GM19463 (cell line): ENCODE measurements around the gene PDZD2.

Source experiments
- ATAC-seq: cut with Tn5 transposase; IDR thresholded peaks from one replicate; pipeline ENCODE4 v1.9.1; 2021; ENCODE audit warnings: mild to moderate bottlenecking, moderate library complexity; ENCODE audit not compliant: unreplicated experiment

Gene PDZD2

DNA sequence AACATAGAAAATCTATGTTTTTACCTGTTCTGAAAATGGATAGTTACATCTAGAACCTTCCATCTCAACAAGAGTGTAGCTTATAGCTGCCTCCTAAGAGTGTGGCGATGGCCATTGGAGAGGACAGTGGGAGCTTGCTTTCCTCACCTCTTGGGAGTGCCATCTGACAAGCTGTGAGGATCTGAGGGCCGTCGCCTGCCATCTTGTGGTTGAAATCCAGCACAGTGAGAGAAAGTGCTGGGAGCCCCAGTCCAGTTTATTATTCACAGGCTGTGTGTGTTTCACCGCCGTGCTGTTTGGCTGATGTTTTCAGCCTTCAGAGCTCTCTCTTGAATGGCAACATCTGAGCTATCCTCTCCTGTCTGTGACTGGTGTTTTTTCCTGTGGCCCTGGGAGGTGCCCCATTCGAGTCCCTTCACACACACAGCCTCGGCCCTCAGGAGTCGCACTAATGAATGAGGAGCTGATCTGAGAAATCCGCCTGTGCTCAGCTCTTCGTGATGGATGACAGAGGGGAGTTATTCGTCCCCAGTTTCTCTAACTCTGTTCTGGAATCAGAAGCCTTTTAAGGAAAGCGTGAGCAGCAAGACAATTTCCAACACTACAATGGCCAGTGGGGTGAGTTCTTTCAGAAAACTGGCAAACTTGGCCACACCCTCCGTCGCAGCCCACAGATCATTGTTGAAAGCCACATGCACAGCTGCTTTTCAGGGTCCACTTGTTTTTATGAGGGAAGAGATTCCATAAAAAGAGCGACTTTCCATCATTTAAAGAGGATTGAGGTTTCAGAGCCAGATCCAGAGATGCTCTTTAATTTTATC is 170.3 kb downstream of the PDZD2 start:
- ATAC-seq: peak; percentile 63

DNA sequence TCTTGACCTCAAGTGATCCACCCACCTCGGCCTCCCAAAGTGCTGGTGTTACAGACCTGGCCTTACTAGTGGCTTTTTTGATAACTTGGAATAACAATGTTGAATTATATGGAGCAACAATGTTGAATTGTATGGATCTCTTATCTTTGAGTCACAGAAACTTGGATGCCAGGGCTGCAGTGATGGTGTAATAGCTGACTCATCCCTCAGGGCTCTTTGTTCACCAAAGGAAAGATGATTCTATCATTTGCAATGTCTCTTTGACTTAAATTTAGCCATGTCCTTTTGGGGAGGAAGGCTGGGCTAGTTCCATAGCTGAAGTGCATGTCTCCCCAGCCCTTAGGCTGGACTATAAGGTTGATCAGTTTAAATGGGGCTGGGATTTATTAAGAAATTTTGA is 172.3 kb downstream of the PDZD2 start:
- no peak for ATAC-seq

GRCh38 chr5:31815376-31815775 is 176.4 kb downstream of the PDZD2 start:
- no peak for ATAC-seq

DNA sequence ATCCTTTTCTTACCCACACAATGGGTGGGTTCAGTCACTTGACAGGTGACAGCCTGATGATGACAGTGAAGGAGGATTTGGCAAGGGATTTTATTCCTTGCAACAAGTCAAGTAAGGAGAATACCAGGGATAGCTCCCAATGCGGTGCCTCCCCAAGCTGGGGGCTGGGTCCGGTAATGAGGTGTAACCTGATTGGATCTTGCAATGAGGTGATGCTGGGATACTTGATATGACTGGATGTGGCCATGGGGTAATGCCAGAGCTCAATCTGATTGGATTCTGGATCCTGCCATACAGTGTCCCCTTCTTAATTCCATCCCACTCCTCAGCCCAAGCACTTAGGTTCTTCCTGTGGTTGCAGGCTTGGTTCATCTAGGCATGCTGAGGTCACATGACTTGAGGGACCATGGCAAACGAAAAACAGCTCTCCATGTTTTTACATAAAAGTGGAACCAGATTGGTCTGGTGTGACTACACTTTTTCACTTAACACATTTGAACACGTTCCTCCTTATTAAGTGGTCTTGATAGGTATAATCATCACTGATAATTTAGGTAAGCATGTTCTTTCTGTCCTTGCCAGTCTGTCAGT is 181.1 kb downstream of the PDZD2 start:
- ATAC-seq: no peak

GRCh38 chr5:31823472-31823871 is 184.5 kb downstream of the PDZD2 start:
- ATAC-seq: no peak

- no peak for ATAC-seq
Measured at GRCh38 chr5:31824869-31825517, 186.1 kb downstream of the PDZD2 start.

DNA sequence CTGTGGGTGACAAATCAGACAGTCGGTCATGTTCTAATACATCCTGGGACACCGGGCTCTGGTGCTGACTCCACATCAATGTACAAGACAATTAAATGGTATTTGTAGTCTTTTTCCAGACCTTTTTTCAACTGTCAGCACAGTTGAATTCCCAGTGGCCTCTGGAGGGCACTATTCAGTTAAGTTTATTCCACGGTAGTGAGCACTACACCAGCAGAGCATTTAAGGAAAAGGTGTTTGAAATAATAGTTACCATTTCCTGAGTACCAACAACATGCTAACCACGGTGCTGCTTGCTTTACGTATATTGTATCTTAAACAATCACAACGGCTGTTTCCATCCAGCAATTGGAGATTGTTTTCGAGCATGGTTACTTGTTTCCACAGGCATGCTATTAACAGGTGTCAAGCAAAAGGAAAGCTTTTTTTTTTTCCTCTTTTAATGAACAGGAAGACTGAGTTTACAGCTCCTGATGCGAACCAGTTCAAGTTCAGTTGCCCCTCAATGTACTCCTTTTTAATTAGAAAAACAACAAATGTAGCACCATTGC is 186.7 kb downstream of the PDZD2 start:
- no peak for ATAC-seq

DNA sequence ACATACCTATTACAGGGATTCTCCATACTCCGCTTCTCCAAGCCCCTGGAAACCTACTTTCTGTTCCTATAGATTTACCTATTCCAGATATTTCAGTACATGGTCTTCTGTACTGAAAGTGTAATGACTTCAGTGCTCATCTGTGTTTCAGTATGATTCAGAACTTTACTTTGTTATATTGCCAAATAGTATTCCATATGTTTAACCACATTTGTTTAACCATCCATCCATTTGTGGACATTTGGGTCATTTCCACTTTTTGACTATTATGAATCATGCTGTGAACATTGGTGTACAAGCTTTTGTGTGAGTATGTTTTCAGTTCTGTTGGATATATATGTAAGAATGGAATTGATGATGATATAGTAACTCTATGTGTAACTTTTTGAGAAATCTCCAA is 188.9 kb downstream of the PDZD2 start:
- ATAC-seq: no peak

GRCh38 chr5:31832966-31833365 is 194.0 kb downstream of the PDZD2 start:
- no peak for ATAC-seq

DNA sequence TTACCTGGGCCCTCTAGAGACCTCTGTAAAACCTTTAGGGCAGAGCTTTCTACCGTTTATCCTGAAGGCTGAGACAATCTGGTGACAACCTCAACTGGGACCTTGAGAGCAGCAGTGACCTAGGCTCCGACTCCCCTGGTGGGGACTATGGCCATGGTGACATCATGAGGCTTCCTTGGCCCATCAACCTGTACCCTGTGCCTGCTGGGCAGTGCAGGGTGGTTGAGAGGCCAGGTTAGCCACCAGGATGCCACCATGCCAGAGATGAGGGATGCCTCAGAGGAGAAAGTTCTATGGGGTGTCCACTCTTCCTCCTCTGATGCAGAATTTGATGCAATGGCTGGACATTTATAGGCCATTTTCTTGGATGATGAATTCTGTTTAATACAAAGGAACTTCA is 194.8 kb downstream of the PDZD2 start:
- ATAC-seq: no peak

GRCh38 chr5:31844622-31845345 is 205.9 kb downstream of the PDZD2 start:
- ATAC-seq: no peak

DNA sequence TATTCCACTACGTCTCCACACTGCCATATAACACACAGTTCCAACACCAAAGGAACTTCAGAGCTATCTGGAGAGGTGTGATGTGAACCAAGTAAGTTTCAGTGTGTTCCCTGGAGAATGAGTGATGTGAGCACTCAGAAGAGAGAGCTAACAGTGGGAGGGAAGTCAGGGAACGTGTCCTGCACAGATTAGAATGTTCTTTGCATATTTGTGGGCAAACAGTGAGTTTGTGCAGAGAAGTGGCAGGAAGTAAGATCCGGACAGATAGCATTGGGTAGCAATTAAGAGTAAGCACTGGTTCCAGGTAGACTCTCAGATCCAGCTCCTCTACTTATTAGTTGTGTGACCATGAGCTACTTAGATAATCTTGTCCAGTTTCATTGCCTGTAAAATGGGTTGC is 206.4 kb downstream of the PDZD2 start:
- no peak for ATAC-seq

DNA sequence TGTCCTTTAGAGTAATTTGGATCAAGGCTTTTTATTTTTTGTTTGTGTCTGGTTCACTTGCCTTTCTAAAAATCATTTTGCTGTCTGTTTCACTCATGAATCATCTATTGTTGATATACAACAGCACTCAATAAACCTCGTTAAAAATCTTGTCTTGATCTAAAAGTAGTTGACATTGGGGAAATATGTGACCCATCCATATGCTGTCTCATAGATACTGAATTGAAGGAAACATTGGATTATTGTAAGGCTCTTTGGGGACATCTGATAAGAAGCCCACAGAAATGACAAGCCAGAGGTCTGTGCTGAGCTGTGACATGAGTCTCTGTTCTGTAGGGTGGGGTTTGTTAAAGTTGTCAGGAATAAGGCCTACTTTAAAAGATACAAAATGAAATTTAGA is 208.0 kb downstream of the PDZD2 start:
- no peak for ATAC-seq

DNA sequence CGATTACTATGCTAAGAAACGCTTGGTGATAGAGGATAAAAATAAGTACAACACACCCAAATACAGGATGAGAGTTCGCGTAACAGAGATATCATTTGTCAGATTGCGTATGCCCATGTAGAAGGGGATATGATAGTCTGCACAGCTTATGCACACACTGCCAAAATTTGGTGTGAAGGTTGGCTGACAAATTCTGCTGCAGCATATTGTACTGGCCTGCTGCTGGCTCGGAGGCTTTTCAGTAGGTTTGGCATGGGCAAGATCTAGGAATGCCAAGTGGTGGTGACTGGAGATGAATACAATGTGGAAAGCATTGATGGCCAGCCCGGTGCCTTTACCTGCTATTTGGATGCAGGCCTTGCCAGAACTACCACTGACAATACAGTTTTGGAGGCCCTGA is 208.4 kb downstream of the PDZD2 start:
- no peak for ATAC-seq

DNA sequence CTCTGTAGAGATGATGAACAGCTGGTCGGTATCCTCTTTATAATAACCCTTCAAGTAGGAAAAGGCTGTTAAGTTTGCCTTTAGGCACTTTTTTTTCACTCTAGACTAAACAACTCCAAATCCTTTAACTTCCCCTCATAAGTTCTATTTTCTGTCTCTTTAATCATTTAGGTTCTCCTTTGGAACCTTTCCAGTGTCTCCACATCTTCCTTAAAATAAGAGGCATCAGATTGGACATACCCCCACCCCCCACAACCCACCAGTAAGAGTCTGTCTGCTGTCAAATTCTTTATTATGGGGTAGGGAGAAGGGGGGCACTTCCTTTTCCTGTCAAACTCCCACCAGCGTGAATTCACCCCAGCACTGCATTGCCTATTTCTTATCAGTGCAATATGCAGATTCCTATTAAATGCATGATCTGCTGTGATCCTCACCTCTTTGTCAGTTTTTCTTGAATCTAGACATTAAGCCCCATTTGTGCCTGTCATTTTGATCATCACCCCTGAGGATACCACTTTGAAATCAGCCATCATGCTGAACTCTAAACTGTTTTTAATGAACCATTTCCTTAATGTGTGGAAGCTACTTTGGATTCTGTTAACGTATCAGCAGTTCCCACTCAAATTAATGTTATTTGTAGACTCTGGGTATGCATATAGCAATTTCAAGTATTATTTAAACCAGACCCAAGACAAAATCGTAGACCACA is 212.2 kb downstream of the PDZD2 start:
- no peak for ATAC-seq

- ATAC-seq: no peak
Measured at GRCh38 chr5:31853398-31854135, 214.6 kb downstream of the PDZD2 start.

- no peak for ATAC-seq
Measured at GRCh38 chr5:31854181-31855133, 215.5 kb downstream of the PDZD2 start.

- ATAC-seq: no peak
Measured at GRCh38 chr5:31855134-31856040, 216.5 kb downstream of the PDZD2 start.
